HFFc6 (cell line): Measurements from ENCODE around the gene MLN. TPM values are rescaled to one million over a fixed set of nuclear protein-coding genes. Genes with fewer than 3 reads are reported as not detected.

Experiments
- DNase-seq: peaks from one replicate; pipeline ENCODE4 v3.0.0-alpha.2; 2018
- H3K27ac Mint-ChIP-seq: 2 replicates; pipeline ENCODE4 v1.8.0; 2020; ENCODE audit warnings: mild to moderate bottlenecking, mixed read lengths
- H3K27me3 Mint-ChIP-seq: 2 replicates; pipeline ENCODE4 v1.8.0; 2021; ENCODE audit warnings: mild to moderate bottlenecking, moderate library complexity, mixed read lengths; ENCODE audit not compliant: insufficient read depth
- H3K36me3 Mint-ChIP-seq: 2 replicates; pipeline ENCODE4 v1.8.0; 2021; ENCODE audit warnings: low read depth, mixed read lengths
- H3K4me1 Mint-ChIP-seq: 2 replicates; pipeline ENCODE4 v1.8.0; 2020; ENCODE audit warnings: low read depth, mixed read lengths
- H3K4me3 Mint-ChIP-seq: 2 replicates; pipeline ENCODE4 v1.8.0; 2020; ENCODE audit warnings: mild to moderate bottlenecking, moderate library complexity, mixed read lengths
- H3K9me3 Mint-ChIP-seq: 2 replicates; pipeline ENCODE4 v1.8.0; 2020; ENCODE audit warnings: mild to moderate bottlenecking, mixed read lengths
- total RNA-seq, 6 experiments: library from RNA; stranded (reverse); fragmentation: NEBNext Ultra II Directional; extraction: Animal tissue kit (Norgen Biotek cat#: 25700); gene quantifications; 2 replicates in 1 of 6; 3 replicates in 5 of 6; pipeline ENCODE4 v1.2.3, GENCODE V29; 2021
- TF ChIP-seq, protein P1 (sequence below): fragments of 200-600 bp; sonication (generic); IDR thresholded peaks from 2 replicates; pipeline ENCODE4 v1.5.0; 2021; ENCODE audit warnings: antibody characterized with exemption, mild to moderate bottlenecking

The MLN gene
- total RNA-seq, 6 experiments from 2014 or later: not detected

DNA sequence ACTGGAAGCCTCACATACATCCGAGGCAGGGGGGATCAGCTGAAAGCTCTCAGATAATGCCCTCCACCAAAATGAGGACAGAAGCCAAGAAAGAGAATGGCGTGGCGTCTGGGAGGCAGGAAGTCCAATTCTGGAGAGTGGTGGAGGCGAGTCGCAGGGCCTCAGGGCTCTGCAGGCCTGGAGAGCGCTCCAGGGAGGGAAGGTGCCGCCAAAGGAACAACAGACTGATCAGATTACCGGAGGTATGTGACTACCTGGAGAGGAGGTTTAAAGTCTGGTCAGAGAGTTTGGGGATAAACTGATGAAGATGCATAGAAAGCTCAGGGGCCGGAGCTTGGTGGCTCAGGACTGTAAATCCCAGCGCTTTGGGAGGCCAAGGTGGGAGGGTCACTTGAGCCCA lies 45.9 kb downstream of the MLN start:
- Mint-ChIP-seq H3K9me3 (no peaks in the 10 kb centered on the region), H3K27me3 (peaks cover 9% of the 10 kb centered on the region; the same call in 1 of the 2 replicates), H3K4me1 (peaks cover 17% of the 10 kb centered on the region), H3K4me3 (no peak overlapping the region), H3K27ac (no peak overlapping the region), H3K36me3 (no peaks in the 10 kb centered on the region)
- TF ChIP-seq, protein P1, sequence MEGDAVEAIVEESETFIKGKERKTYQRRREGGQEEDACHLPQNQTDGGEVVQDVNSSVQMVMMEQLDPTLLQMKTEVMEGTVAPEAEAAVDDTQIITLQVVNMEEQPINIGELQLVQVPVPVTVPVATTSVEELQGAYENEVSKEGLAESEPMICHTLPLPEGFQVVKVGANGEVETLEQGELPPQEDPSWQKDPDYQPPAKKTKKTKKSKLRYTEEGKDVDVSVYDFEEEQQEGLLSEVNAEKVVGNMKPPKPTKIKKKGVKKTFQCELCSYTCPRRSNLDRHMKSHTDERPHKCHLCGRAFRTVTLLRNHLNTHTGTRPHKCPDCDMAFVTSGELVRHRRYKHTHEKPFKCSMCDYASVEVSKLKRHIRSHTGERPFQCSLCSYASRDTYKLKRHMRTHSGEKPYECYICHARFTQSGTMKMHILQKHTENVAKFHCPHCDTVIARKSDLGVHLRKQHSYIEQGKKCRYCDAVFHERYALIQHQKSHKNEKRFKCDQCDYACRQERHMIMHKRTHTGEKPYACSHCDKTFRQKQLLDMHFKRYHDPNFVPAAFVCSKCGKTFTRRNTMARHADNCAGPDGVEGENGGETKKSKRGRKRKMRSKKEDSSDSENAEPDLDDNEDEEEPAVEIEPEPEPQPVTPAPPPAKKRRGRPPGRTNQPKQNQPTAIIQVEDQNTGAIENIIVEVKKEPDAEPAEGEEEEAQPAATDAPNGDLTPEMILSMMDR: no peak
- DNase-seq: no peak

DNA sequence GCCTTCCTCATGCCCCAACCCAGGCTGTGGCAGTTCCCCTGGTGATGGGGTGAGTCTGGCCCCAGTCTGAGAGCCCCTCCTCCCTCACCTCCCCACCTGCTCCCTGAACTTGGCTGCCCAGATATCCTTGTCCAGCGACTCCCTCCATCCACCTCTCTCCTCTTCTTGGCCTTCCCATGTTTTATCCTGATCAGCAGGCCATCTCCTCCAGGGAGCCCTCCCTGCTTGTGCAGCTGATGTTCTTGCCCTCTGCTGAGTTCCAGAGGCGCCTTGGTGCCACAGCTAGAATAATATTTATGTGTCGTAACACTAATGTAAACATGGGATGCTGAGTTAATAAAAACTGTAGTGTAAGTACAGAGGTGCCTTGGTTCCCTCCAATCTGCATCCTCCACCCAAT lies 46.7 kb downstream of the MLN start:
- no peak for DNase-seq
- H3K4me3 Mint-ChIP-seq: no peak overlapping the region

DNA sequence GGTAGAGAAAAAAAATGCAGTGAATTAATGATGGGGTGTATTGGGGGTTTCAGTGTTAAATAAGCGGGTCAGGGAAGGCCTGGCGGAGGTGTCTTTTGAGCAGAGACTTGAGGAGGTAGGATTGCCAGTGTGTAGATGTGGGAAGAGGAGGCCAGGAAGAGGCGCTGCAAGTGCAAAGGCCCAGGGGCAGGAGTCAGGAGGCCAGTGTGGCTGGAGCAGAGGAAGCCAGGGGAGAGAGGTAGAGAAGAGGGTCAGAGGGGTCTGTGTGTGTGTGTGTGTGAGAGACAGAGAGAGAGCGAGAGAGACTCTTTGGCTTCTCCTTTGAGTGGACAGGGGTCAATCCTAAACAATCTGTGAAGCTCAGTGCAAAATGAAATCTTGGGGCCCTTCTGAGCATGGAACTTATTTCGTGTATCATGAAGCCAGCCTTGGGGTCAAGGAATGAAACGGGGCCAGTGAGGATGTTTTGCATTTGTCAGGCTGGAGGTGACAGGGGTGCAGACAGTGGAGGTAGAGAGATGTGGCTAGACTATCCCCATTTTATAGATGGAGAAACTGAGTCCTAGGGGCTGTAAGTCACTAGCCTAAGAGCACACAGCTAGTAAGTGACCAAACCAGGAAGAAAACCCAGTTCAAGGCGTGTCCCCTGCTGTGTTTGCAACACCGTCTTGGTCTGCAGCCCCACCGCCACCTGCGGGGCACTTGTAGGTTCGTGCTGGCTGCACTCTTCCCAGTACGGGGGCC lies 47.4 kb downstream of the MLN start:
- TF ChIP-seq, protein P1: no peak
- H3K9me3 Mint-ChIP-seq: no peaks in the 10 kb centered on the region
- no peak overlapping the region for H3K27ac Mint-ChIP-seq
- no peaks in the 10 kb centered on the region for H3K36me3 Mint-ChIP-seq
- H3K27me3 Mint-ChIP-seq: peaks cover 9% of the 10 kb centered on the region; the same call in 1 of the 2 replicates
- H3K4me3 Mint-ChIP-seq: no peak overlapping the region
- H3K4me1 Mint-ChIP-seq: peaks cover 13% of the 10 kb centered on the region
- no peak for DNase-seq

More for the DNA sequence above, 46.7 kb downstream of the MLN start:
- no peak overlapping the region for H3K27ac Mint-ChIP-seq
- peaks cover 9% of the 10 kb centered on the region; the same call in 1 of the 2 replicates for H3K27me3 Mint-ChIP-seq
- H3K36me3 Mint-ChIP-seq: no peaks in the 10 kb centered on the region
- peaks cover 12% of the 10 kb centered on the region for H3K4me1 Mint-ChIP-seq
- H3K9me3 Mint-ChIP-seq: no peaks in the 10 kb centered on the region
- TF ChIP-seq, protein P1: no peak

DNA sequence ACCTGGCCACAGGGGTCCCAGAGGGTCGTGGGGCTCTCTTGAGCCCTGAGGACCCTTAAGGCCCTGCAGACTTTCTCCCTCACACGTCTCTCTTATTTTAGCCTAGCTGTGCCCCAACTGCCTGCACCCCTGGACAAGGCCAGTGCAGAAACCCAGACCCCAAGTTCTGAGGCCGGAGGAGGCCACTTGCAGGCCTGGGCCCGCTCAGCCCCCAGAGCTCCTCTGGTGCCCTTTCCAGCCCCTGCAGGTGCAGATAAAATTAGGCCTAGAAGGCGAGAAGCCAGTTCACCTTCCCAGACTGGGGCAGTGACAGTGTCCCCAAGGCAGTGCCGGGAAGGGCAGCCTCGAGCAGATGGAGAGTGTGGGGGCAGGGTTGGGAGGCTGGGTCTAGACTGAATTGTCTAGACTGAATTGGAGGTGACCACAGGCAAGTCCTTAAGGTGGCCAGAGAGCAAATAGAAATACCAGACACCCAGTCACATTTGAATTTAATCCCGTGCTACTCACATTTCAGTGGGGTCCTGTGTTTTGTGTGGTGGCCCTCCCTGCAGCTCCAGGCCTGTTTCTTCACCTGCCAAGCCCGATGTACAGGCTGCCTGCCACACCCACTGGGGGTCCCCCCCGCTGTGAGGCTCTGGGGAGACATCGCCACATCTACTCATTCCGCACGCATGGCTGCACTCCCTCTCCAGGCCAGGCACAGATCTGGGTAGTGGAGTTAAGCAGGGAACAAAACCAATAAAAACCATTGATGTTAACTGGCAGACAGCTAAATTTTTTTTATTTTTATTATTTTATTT lies 48.5 kb downstream of the MLN start:
- DNase-seq: no peak
- H3K27ac Mint-ChIP-seq: no peak overlapping the region
- peaks cover 8% of the 10 kb centered on the region for H3K27me3 Mint-ChIP-seq
- TF ChIP-seq, protein P1: no peak
- no peaks in the 10 kb centered on the region for H3K36me3 Mint-ChIP-seq
- no peaks in the 10 kb centered on the region for H3K9me3 Mint-ChIP-seq
- H3K4me1 Mint-ChIP-seq: peaks cover 24% of the 10 kb centered on the region
- H3K4me3 Mint-ChIP-seq: no peak overlapping the region

DNA sequence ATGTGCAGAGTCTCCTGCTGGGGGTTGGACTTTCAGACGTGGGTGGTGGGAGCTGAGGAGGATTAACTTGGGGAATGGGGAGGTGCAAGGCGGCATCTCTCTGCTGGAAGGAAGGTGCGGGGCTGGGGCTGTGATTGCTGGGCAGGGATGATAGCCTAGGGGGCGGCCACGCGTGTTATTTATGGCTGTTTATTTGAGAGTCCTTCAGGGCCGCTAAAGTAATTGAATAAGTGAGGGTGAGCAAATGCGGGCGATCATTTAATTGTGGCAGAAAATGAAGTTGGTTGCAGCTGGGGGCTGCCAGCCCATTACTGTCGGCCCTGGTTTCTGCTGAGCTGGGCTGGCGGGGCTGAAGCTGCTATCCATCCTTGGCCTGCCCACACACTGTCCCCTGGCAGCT lies 49.6 kb downstream of the MLN start:
- no peak for DNase-seq
- peaks cover 24% of the 10 kb centered on the region for H3K4me1 Mint-ChIP-seq
- peaks cover 9% of the 10 kb centered on the region for H3K27me3 Mint-ChIP-seq
- TF ChIP-seq, protein P1: no peak
- H3K36me3 Mint-ChIP-seq: no peaks in the 10 kb centered on the region
- H3K4me3 Mint-ChIP-seq: no peak overlapping the region
- no peaks in the 10 kb centered on the region for H3K9me3 Mint-ChIP-seq
- H3K27ac Mint-ChIP-seq: no peak overlapping the region
